HL-60 (cell line): Measurements from ENCODE around the gene DARS2.

ENCODE experiments used
- POLR2AphosphoS5 ChIP-seq: IDR thresholded peaks from 2 replicates; pipeline ENCODE4 v1.6.1; 2012; ENCODE audit warnings: low read depth
- TF ChIP-seq, protein P1 (sequence below): IDR thresholded peaks from one replicate; pipeline ENCODE4 v1.5.1; 2011; ENCODE audit warnings: low read length, control low read depth, inconsistent platforms; ENCODE audit not compliant: insufficient read depth

DNA sequence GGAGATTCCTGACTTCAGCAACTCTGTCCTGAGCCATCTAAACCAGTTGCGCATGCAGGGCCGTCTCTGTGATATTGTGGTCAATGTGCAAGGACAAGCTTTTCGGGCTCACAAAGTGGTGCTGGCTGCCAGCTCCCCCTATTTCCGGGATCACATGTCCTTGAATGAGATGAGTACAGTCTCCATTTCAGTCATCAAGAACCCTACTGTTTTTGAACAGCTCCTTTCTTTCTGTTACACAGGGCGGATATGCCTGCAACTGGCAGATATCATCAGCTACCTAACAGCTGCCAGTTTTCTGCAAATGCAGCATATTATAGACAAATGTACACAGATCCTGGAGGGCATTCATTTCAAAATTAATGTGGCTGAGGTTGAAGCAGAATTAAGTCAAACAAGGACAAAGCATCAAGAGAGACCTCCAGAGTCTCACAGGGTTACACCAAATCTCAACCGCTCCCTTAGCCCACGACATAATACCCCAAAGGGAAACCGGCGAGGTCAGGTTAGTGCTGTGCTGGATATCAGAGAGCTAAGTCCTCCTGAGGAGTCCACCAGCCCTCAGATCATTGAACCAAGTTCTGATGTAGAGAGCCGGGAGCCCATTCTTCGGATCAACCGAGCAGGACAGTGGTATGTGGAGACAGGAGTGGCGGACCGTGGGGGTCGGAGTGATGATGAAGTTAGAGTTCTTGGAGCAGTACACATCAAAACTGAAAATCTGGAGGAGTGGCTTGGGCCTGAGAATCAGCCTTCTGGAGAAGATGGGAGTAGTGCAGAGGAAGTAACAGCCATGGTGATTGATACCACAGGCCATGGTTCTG is 46.0 kb downstream of the DARS2 start:
- TF ChIP-seq, protein P1, sequence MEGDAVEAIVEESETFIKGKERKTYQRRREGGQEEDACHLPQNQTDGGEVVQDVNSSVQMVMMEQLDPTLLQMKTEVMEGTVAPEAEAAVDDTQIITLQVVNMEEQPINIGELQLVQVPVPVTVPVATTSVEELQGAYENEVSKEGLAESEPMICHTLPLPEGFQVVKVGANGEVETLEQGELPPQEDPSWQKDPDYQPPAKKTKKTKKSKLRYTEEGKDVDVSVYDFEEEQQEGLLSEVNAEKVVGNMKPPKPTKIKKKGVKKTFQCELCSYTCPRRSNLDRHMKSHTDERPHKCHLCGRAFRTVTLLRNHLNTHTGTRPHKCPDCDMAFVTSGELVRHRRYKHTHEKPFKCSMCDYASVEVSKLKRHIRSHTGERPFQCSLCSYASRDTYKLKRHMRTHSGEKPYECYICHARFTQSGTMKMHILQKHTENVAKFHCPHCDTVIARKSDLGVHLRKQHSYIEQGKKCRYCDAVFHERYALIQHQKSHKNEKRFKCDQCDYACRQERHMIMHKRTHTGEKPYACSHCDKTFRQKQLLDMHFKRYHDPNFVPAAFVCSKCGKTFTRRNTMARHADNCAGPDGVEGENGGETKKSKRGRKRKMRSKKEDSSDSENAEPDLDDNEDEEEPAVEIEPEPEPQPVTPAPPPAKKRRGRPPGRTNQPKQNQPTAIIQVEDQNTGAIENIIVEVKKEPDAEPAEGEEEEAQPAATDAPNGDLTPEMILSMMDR = no peak
- TF ChIP-seq POLR2AphosphoS5 = no peak
